ENCODE results near the gene ZNF212.
"Not testable (repeated sequence)": the region's sequence is repeated elsewhere in the genome, so short reads cannot be mapped to it uniquely, and the experiment has no call there.

Gene ZNF212

DNA sequence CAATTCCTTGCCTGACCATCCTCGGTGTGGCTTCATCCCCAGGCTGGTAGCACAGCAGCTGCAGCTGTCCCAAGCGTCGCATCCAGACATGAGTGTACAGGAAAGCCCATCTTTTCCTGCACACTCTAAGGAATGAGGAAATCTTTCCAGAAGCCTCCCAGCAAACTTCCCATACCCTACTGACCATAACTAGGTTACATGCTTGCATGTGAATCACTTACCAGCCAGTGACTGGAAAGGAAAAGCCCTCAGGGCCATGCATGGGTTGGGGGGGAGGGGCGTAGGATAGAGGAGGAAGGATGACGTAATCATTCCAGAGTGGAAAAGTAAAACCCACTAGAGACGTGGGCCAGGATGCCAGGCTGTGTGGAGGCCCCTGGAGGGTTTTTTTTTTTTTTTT is 18.9 kb upstream of the ZNF212 start:
- DNase-seq: no peak

DNA sequence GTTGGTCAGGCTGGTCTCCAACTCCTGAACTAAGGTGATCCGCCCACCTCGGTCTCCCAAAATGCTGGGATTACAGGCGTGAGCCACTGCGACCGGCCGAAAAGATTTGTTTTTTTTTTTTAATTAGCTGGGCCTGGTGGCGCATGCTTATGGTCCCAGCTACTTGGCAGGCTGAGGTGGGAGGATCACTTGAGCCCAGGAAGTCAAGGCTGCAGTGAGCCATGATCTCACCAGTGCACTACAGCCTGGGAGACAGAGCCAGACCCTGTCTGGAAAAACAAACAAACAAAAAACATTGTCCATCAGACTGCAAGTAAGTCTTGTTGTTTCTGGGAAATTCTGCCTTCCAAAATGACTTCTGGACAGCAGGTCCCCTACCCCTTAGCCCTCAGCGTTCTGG is 16.3 kb upstream of the ZNF212 start:
- no peak for DNase-seq

DNA sequence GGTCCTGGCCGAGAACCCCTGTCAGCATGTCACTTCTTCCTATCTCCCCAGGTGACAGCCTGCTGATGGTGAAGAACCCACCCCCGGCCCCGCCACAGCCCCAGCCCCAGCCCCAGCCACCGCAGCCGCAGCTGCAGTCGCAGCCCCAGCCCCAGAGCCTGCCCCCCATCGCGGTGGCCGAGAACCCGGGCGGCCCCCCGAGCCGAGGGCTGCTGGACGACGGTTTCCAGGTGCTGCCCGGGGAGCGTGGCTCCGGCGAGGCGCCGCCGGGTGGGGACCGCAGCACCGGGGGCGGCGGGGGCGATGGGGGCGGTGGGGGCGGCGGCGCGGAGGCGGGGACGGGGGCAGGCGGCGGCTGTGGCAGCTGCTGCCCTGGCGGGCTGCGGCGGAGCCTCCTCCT is 15.7 kb upstream of the ZNF212 start:
- DNase-seq: no peak

DNA sequence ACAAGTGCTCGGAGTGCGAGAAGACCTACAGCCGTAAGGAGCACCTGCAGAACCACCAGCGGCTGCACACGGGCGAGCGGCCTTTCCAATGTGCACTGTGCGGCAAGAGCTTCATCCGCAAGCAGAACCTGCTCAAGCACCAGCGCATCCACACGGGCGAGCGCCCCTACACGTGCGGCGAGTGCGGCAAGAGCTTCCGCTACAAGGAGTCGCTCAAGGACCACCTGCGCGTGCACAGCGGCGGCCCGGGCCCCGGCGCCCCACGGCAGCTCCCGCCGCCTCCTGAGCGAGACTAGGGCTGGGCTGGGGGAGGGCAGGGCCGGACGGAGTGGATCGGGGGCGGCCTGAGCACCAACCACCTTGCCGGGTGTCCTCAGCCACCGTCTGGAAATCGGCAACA is 15.1 kb upstream of the ZNF212 start:
- DNase-seq: no peak

DNA sequence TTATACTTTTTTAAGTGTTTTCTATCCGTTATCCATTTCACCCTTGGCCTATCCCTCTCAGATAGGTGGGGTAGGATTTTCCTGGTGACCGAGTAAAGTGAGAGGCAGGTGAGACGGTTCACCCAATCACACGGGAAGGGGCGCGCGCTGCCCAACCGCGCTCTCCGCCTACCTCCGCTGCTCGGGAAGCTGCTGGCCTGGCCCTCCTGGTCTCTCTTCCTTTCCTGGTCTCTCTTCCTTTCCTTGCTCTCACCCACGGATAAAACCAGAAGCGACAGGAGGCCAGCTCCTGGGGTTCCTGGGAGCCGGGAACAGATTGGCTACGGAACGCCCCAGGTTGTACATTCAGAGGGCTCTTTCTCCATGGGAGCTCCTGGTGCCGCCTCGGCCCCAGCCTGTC is 14.3 kb upstream of the ZNF212 start:
- no peak for DNase-seq

DNA sequence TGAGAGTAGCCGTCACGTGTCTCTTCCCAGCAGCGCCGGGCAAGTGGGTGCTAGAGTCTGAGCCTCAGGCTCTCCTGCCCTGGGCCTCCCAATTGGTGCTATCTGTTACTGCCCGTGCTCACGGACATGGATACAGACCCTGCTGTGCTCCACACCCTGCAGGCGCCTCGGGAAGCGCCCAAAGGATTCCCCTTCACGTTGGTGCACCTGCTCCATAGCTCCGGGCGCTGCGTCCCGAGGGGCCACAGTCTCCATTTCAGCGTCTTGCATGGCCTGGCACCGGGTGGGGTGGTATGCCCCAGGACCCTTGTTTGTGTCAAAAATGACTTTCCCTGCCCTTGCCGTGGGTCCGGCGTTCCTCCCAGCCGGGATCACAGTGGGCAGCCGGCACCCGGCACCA is 13.8 kb upstream of the ZNF212 start:
- no peak for DNase-seq

DNA sequence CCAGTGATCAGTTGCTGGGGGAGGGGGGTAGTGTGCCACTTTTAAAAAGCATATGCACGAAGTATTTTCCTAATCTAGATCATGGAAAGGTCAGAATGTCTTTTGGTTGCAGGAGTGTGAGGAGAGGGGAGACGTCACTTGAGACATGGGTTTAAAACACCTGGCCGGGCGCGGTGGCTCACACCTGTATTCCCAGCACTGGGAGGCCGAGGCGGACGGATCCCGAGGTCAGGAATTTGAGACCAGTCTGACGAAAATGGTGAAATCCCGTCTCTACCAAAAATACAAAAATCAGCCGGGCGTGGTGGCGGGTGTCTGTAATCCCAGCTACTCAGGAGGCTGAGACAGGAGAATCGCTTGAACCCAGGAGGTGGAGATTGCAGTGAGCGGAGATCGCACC is 13.1 kb upstream of the ZNF212 start:
- DNase-seq: not testable (repeated sequence)

DNA sequence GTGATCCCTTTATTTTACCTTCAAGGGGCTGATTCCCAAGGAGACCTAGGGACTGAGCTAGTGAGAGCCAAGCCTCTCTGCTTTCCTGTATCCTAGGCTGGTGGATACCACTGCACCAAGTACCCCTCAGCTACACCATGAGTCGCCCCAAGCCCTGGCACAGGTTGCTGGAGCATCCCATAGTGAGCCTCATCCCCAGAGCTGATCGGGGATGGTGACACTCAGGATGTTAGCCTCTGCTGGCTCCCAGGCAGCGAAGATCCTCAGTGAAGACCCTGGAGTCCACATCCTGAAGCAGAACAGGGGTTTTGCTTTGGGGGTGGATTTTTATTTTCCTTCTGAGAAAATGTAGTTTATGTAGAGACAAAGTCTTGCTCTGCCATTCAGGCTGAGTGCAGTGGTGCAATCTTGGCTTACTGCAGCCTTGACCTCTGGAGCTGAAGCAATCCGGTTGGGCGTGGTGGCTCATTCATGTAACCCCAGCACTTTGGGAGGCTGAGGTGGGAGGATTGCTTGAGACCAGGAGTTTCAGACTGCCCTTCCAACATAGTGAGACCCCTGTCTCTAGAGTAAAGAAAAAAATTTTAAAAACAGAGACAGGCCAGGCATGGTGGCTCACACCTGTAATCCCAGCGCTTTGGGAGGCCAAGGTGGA is 12.5 kb upstream of the ZNF212 start:
- DNase-seq: no peak

DNA sequence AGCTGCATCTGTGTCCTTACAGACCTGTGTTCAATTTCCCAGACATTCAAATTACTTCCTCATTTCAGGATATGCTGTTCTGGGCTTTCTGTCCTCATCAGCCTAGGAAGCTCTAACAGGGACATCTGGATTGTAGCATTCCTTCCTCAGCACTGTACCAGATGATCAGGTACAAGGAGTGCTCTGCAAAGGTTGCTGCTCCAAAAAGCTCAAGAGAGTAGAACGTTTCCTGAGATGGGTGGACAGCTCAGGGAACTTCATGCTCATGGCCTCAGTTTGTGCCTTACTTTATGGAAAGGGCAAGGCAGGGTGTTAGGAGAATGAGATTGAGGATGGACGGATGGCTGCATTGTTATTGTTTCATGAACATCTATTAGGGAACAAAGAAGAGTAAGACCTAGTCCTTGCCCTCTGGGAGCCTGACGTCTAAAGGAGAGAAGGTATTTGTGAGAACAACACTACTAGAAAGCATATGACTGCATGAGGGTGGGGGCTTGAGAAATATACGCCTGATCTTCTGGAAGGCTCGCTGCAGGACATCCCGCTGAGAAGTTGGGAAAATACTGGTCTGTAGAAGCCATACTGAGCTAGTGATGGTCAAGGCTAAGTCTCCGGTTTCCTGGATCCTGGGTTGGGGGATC is 10.5 kb upstream of the ZNF212 start:
- no peak for DNase-seq

DNA sequence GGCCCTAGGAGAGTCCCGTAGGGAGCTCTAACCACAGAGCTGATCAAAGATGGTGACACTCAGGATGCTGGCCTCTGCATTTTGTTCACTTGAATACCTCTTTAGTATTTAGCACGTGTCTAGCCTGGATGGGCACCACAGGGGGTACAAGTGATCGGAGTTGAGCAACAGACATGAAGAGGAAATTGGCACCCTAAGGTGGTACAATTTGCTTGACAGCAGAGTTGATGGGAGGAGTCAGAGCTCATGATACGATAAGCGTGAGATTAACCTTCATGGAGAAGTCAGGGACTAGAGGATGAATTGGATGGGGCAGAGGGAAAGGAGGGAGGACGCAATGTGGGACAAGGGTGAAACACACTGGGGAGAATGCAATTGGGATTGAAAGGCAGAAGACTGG is 9.9 kb upstream of the ZNF212 start:
- DNase-seq: no peak

DNA sequence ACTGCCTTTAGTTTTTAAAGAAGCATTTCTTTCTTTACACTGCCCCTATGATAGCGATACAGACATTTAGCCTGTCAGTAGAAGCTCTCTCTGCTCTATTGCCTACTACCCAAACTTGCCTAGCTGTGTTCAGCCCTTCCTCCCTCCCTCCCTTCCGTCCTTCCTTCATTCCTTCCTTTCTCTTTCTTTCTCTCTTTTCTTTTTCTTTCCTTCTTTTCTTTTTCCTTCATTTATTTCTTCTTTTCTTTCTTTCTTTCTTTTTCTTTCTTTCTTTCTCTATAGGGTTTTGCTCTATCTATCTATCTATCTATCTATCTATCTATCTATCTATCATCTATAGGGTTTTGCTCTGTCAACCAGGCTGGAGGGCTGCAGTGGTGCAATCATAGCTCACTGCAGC is 7.1 kb upstream of the ZNF212 start:
- DNase-seq: no peak

DNA sequence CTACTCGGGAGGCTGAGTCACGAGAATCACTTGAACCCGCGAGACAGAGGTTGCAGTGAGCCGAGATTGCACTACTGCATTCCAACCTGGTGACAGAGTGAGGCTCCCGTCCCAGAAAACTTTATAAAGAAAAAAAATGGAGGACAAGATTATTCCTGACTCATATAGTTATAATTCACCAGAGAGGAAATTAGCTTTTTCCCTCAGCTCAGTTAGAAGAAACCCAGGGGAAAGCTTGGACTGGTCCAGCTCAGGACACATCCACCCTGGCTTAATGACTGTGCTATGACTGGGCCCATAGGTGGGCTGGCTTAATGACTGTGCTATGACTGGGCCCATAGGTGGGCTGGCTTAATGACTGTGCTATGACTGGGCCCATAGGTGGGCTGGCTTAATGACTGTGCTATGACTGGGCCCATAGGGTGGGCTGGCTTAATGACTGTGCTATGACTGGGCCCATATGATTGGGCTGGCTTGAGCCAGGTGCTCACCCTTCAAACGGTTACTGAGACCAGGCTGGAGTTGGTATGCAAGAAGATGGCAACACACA is 5.7 kb upstream of the ZNF212 start:
- not testable (repeated sequence) for DNase-seq

DNA sequence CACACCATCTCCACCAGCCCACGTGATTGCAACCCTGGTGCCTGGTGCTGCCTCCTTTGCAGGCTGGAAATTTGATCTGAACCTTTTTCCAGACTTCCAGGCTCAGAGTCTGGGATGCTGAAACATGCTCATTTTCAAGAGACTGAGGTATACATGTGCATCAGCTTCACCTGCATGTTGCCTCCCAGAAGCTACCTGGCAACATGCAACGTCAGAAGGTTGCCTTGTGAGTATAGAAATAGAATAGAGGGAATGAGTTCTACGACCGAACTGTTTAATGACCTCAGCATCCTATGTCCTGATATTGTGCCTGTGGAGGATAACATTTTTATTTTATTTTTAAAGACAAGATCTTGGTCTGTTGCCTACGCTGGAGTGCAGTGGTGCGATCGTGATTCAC is 1.9 kb upstream of the ZNF212 start:
- DNase-seq: no peak

DNA sequence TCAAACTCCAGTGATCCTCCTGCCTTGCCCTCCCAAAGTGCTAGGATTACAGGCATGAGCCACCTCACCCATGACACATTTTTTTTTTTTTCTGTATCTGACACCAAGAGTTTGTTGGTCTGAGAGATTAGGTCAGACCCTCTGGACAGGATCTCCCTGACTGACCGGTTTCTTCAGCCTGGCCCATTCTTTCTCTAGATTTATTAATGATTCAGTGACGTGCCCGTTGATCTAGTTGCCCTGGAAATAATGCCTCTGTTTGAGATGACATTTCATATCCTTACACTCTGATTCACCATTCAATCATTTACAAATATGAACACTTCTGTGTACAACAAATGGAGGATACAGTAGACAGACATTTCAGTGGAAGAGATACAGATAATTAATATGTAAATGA is 1.4 kb upstream of the ZNF212 start:
- DNase-seq: no peak

DNA sequence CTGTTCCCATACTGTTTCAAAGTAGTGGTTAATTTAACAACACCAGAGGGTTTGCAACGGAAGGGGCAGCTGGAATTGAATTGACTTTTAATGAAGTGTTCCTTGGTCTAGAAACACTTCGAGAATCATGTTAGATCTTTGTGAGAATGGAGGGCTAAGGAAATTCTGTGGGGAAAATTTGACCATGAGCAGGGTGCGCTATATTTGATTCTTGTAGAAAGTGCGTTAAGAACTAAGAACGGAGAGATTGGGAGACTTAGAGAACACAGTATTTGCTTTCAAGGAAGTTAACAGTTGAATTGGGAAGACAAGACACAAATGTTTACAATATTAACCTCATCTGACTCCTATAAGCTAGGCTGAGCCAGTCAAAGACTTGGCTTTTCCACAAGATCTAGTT is 1.2 kb downstream of the ZNF212 start:
- no peak for DNase-seq

DNA sequence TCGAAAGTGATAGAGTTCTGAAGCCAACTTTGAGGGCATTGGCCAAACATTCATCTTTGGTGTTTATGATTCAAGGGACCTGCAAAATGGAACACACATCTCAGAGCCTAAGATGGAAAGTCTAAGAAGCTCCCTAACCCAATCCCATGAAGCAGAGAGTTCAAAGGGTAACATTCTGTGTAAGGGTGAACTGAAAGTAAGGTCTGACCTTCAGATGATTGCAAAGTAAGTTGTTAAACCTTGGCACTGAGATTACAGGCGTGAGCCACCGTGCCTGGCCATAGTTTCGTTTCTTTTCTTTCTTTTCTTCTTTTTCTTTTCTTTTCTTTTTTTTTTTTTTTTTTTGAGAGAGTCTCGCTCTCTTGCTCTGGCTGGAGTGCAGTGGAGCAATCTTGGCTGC is 2.2 kb downstream of the ZNF212 start:
- no peak for DNase-seq

DNA sequence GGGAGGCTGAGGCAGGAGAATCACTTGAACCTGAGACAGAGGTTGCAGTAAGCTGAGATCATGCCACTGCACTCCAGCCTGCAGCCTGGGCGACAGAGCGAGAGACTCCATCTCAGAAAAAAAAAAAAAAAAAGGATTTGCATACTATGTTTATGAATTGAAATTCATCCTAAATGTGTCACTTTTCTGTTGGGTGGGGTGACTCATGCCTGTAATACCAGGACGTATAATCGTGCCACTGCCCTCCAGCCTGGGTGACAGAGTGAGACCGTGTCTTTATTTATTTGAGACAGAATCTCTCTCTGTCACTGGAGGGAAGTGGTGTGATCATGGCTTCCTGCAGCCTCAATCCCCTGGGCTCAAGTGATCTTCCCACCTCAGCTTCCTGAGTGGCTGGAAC is 5.8 kb downstream of the ZNF212 start:
- no peak for DNase-seq

DNA sequence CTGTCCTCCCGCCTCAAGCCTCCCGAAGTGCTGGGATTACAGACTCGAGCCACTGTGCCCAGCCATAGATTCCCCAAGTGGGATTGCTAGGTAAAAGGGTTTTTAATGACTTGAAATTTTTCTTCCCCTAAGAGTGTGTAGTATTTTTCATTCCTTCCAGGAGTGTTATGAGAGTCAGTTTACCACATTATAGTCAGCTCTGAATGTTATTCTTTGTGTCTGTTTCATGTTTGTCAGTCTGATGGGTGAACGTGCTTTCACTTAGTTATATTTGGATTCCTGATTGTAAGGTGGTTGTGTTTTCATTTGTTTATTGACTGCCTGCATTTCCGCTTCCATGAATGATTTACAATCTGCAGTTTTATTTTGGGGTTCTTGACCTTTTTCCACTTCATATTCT is 6.3 kb downstream of the ZNF212 start:
- DNase-seq: no peak

DNA sequence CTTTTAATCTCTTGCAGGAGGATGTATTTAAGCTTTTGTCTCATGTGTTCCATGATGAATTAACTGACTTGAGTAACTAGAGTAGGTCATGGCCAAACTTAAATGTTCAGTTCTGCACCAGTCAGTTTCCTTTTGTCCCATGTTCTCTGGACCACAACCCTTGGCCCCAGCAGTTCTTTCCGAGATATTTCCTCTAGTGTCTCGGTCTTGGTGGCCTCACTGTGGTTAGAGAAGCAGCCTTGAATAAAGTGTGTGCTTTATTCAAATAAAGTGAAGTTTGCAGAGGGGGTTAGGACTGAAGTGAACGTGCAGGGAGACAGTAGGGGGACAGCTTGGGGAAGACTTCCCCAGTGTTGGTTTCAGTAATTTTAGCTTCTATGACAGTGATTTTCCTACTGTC is 9.3 kb downstream of the ZNF212 start:
- DNase-seq: no peak

DNA sequence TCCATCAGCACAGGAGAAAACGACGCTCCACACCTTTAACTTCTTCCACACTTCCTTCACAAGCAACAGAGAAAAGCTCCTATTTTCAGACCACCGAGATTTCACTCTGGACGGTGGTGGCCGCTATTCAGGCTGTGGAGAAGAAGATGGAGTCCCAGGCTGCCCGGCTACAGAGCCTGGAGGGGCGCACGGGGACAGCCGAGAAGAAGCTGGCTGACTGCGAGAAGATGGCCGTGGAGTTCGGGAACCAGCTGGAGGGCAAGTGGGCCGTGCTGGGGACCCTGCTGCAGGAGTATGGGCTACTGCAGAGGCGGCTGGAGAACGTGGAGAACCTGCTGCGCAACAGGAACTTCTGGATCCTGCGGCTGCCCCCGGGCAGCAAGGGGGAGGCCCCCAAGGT is 10.7 kb downstream of the ZNF212 start:
- DNase-seq: not testable (repeated sequence)

DNA sequence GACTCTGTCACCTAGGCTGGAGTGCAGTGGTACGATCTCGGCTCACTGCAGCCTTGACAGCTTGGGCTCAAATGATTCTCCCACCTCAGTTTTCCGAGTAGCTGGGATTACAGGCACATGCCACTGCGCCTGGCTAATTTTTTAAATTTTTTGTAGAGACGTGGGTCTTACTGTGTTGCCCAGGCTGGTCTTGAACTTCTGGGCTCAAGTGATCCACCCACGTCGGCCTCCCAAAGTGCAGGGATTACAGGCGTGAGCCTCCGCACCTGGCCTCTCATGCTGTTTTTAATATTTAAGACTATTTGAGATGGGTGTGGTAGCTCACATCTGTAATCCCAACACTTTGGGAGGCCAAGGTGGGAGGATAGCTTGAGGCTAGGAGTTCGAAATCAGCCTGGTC is 12.1 kb downstream of the ZNF212 start:
- DNase-seq: not testable (repeated sequence)

DNA sequence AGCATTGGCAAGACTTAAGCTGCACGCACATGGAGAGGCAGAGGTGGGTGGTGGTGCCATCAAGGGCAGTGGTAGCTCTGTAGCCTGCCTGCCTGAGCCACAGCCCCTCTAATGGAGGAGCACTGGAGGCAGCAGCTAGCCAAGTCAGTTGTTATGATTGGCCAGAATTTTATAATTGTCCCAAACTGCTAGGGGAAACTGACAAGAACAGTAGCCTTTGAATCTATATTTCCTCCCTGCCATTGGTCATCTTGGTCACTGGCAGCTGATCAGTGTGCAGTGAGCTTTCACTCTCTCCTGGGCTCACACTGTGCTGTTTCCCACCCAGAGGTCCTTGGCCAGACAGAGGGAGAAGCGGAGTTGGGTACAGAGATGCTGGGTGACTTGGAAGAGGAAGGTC is 12.9 kb downstream of the ZNF212 start:
- DNase-seq: no peak

DNA sequence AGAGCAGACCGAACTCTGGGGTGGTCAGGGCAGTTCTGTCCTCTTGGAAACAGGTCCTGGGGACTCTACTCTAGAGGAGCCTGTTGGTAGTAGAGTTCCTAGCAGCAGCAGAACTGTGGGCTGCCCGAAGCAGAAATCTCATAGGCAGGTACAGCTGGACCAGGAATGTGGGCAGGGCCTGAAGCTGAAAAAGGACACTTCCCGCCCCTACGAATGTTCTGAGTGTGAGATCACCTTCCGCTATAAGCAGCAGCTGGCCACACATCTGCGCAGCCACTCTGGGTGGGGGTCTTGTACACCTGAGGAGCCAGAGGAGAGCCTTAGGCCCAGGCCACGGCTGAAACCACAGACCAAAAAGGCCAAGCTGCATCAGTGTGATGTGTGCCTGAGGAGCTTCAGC is 14.2 kb downstream of the ZNF212 start:
- DNase-seq: no peak

DNA sequence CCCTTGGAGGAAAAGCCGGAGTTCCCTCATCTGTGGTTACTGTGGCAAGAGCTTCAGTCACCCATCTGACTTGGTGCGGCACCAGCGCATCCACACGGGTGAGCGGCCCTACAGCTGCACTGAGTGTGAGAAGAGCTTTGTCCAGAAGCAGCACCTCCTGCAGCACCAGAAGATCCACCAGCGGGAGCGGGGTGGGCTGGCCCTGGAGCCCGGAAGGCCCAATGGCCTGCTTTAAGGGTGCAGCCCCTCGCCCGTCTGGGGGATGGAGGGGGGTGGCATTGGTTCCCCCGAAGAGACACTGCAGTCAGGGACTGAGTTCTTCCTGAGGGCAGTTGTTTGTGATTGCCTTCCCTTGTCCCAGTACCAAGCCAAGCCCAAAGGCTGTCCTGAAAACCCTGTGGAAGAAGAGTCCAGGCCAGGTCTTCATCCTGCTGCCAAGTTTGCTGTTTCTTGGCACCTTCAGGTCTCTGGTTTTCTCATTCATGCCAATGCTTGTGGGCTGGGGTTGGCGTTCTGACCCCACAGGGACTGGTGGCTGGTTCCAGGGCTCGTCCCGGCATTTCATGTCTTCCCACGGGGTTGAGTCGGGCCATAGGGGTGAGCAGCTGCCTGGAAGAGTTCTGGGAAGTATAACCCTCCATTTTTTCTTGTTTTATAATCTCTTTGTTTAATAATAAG is 14.9 kb downstream of the ZNF212 start:
- DNase-seq: no peak
